ENCODE measurements around the gene USP54. TPM values are rescaled to one million over a fixed set of nuclear protein-coding genes. Genes with fewer than 3 reads are reported as not detected.

The USP54 gene
- total RNA-seq, 1 experiment from 2014 or later, result 35.9 TPM

- Histone ChIP-seq H3K4me3 (ENCODE audit: low read depth, low read length, poor library complexity, severe bottlenecking) (no peak overlapping the region), H3K27ac (ENCODE audit: low read depth, low read length, poor library complexity, severe bottlenecking) (no peak overlapping the region), H3K9me3 (ENCODE audit: low read depth, low read length, poor library complexity, severe bottlenecking) (no peaks in the 10 kb centered on the region), H3K27me3 (replicated peaks; ENCODE audit: insufficient read depth, low read depth, low read length, poor library complexity) (no peaks in the 10 kb centered on the region), H3K4me1 (ENCODE audit: insufficient read depth, low read length, poor library complexity, severe bottlenecking) (no peaks in the 10 kb centered on the region), H3K36me3 (ENCODE audit: insufficient read depth, low read length, poor library complexity, severe bottlenecking) (peaks cover 59% of the 10 kb centered on the region)
- intact Hi-C loops (cut with micrococcal nuclease; ENCODE audit: unreplicated experiment), result no loop called here
- TF ChIP-seq CTCF (conservative IDR thresholded peaks at IDR 0.05; ENCODE audit: low read depth, low read length), result no peak
- no peak for TF ChIP-seq EZH2 (IDR thresholded peaks at IDR 0.05; ENCODE audit: borderline replicate concordance, low read depth, low read length, poor library complexity, severe bottlenecking)
- BruUV-seq (replicated peaks), result no TSS peak
- POLR2A ChIA-PET (ENCODE audit: low non-redundant PET), result no interaction called here
- no peak for DNase-seq (ENCODE audit: low spot score)
- CTCF ChIA-PET, result no interaction called here
Observed at GRCh38 chr10:73467206-73467605, 123.9 kb downstream of the USP54 start.

- DNase-seq (ENCODE audit: low spot score), result no peak
- ChIA-PET POLR2A (ENCODE audit: low non-redundant PET) (no interaction called here), CTCF (no interaction called here)
- Histone ChIP-seq H3K27ac (ENCODE audit: low read depth, low read length, poor library complexity, severe bottlenecking) (no peak overlapping the region), H3K4me1 (ENCODE audit: insufficient read depth, low read length, poor library complexity, severe bottlenecking) (no peaks in the 10 kb centered on the region), H3K36me3 (ENCODE audit: insufficient read depth, low read length, poor library complexity, severe bottlenecking) (peaks cover 52% of the 10 kb centered on the region), H3K4me3 (ENCODE audit: low read depth, low read length, poor library complexity, severe bottlenecking) (no peak overlapping the region), H3K27me3 (replicated peaks; ENCODE audit: insufficient read depth, low read depth, low read length, poor library complexity) (no peaks in the 10 kb centered on the region), H3K9me3 (ENCODE audit: low read depth, low read length, poor library complexity, severe bottlenecking) (no peaks in the 10 kb centered on the region)
- no peak for TF ChIP-seq EZH2 (IDR thresholded peaks at IDR 0.05; ENCODE audit: borderline replicate concordance, low read depth, low read length, poor library complexity, severe bottlenecking)
- TF ChIP-seq CTCF (conservative IDR thresholded peaks at IDR 0.05; ENCODE audit: low read depth, low read length), result no peak
- no TSS peak for BruUV-seq (replicated peaks)
- intact Hi-C loops (cut with micrococcal nuclease; ENCODE audit: unreplicated experiment), result no loop called here
Observed at GRCh38 chr10:73465978-73466726, 125.0 kb downstream of the USP54 start.

- intact Hi-C loops (cut with micrococcal nuclease; ENCODE audit: unreplicated experiment), result no loop called here
- CTCF ChIA-PET, result no interaction called here
- TF ChIP-seq CTCF (conservative IDR thresholded peaks at IDR 0.05; ENCODE audit: low read depth, low read length) (no peak), EZH2 (IDR thresholded peaks at IDR 0.05; ENCODE audit: borderline replicate concordance, low read depth, low read length, poor library complexity, severe bottlenecking) (no peak)
Observed at GRCh38 chr10:73460897-73461296, 130.2 kb downstream of the USP54 start.

More at GRCh38 chr10:73460897-73461296, 130.2 kb downstream of the USP54 start:
- Histone ChIP-seq H3K4me1 (ENCODE audit: insufficient read depth, low read length, poor library complexity, severe bottlenecking) (no peaks in the 10 kb centered on the region), H3K27ac (ENCODE audit: low read depth, low read length, poor library complexity, severe bottlenecking) (no peak overlapping the region), H3K36me3 (ENCODE audit: insufficient read depth, low read length, poor library complexity, severe bottlenecking) (peaks cover 3% of the 10 kb centered on the region), H3K9me3 (ENCODE audit: low read depth, low read length, poor library complexity, severe bottlenecking) (no peaks in the 10 kb centered on the region), H3K4me3 (ENCODE audit: low read depth, low read length, poor library complexity, severe bottlenecking) (no peak overlapping the region), H3K27me3 (replicated peaks; ENCODE audit: insufficient read depth, low read depth, low read length, poor library complexity) (no peaks in the 10 kb centered on the region)
- POLR2A ChIA-PET (ENCODE audit: low non-redundant PET), result no interaction called here
- DNase-seq (ENCODE audit: low spot score), result no peak
- BruUV-seq (replicated peaks), result no TSS peak

Data from A673 (cell line).